Placental pericyte (primary cell): ENCODE measurements around the gene CFAP97D1. TPM values are rescaled to one million over a fixed set of nuclear protein-coding genes. Genes with fewer than 3 reads are reported as not detected.

ENCODE experiments used
- total RNA-seq: library from RNA; depleted of rRNA; stranded (reverse); fragments of >200 nt; gene quantifications from 2 replicates; pipeline ENCODE4 v1.2.3, GENCODE V29; 2012

CFAP97D1 gene
- total RNA-seq: under 0.01 TPM in 1 of 2 replicates, not detected in the other

DNA sequence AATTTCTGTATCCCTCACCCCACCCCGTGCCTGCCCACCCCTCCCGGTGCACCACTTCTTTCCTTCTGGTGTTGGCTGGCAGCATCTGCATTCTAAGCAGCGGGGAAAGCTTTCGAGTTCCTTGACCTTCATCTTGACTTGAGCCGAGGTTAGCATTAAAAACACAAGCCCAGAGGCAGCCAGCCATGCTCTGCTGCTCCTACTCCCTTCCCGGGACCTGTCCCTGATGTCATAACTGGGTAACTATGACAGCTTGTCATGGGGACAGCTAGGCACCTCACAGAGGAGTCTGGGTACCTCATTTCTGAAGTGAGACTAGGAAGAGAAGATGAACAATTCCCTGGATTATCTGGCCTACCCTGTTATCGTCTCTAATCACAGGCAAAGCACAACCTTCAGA lies at the start of gene CFAP97D1:
TSS of gene CFAP97D1 (plus strand) at position 301 of the 400 bp plus-strand sequence. CDS start at position 329, 28 bp downstream.

DNA sequence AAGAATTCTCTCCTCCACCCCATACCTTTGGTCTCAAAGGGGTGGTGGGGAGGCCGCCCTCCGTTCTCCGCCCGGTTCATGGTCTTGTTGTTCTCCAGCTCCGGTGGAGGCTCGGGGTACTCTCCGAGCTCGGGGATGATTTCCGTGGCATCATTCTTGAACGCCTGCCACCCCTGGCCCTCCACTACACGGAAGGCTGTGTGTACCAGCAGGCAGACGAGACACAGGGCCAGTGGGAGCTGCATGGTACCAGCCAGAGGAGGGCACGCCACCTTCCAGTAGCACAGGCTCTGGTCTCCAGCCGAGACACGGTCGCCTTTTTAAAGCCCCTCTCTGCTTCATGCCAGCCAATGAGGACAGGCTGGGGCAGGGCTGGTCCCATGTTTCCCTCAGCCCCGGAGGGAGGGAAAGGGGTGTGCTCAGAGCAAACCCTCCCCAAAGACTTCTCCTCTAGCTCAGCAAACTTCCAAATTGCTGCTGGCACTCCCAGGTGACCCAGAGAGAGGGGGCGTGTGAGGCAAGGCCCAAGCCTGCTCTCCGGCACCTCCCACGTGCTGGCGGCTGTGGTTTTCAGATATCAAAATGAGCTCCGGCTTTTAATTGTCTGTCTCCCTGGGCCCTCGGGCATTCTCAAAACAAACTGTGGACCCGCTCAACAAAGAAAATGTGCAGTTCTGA lies 21.6 kb upstream of the CFAP97D1 start, which contains the start of gene SOST:
TSS of gene SOST (minus strand) at position 295 of the 678 bp plus-strand sequence. CDS start at position 245, 50 bp downstream.

DNA sequence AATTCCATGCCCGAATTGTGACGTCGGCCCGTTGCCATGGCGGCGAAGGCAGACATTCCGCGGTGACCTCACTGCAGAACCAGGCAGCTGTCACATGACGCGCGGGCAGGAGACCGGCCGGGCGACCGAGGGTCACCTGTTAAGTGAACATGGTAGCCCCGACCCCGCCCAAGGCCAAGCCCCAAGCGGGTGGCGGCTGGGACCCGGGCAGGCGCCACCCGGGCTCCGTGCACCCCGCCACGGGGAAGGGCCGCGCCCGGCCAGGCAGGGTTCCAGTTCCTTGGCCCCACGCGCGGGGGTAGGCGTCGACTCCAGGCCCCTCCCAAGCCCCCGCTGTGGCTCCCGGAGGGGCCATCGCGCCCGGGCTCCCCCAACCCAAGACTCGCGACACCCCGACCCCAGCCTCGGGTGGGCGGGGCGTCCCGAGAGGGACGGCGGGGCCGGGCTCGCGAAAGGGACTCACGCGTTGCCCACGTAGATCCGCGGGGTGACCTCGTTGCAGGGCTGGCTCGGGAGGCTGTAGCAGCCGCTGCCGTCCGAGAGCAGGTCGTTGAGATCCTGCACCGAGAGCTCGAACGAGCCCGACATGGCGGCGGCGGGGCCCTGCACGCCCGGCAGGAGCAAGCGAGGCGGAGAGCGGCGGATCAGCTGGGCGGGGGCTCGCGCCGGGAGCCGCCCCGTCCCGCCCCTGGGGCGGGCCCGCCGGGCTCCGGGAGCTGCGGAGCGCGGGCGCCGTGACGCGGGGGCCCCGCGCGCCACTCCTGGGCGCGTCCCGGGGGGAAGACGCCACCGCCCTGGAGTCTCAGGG lies 1.7 kb upstream of the CFAP97D1 start, which contains the start of gene DUSP3:
TSS of gene DUSP3 (minus strand) at position 641 of the 808 bp plus-strand sequence. CDS start at position 588, 53 bp downstream.

GRCh38 chr17:43832976-43833829 lies 53.0 kb downstream of the CFAP97D1 start, which contains the start of gene MPP3:
MPP3 (minus strand) TSS chr17:43833146; CDS start chr17:43831906, 1,240 bp downstream.

Other genes starting within 250 kb of the CFAP97D1 start
- 9.4 and 26.1 TPM in 2 replicates for gene ETV4, start 234.1 kb upstream of the CFAP97D1 start, total RNA-seq
- 0.22 and 6.6 TPM in 2 replicates for gene MEOX1, start 118.5 kb upstream of the CFAP97D1 start, total RNA-seq
- gene SOST, start 21.6 kb upstream of the CFAP97D1 start, total RNA-seq: not detected in 2 replicates
- 67.6 and 81.0 TPM in 2 replicates for gene DUSP3, start 1.5 kb upstream of the CFAP97D1 start, total RNA-seq
- gene MPP3, start 52.7 kb downstream of the CFAP97D1 start, total RNA-seq: 8.8 and 14.3 TPM in 2 replicates
- gene CD300LG, start 66.7 kb downstream of the CFAP97D1 start, total RNA-seq: not detected in 2 replicates
- 0.43 and 1.3 TPM in 2 replicates for gene MPP2, start 127.1 kb downstream of the CFAP97D1 start, total RNA-seq
- gene PPY, start 162.0 kb downstream of the CFAP97D1 start, total RNA-seq: not detected in 2 replicates
- not detected in 2 replicates for gene PYY, start 173.5 kb downstream of the CFAP97D1 start, total RNA-seq
- 0.66 and 1.4 TPM in 2 replicates for gene NAGS, start 224.2 kb downstream of the CFAP97D1 start, total RNA-seq
- 41.5 and 70.2 TPM in 2 replicates for gene TMEM101, start 234.5 kb downstream of the CFAP97D1 start, total RNA-seq